B cell (primary cell): ENCODE data around the gene AMBRA1. TPM values are rescaled to one million over a fixed set of nuclear protein-coding genes. Genes with fewer than 3 reads are reported as not detected.

Experiments used
- ATAC-seq: fragments of 200-7000 bp; cut with Tn5 transposase; one replicate; pipeline ENCODE4 v1.10.0; 2021; ENCODE audit warnings: low read depth, mild to moderate bottlenecking, moderate number of reproducible peaks, moderate library complexity
- CTCF ChIA-PET: fragments of 350-600 bp; sonication (Branson Sonifier 250); formaldehyde crosslinking; loops from one replicate; lab custom pipeline; 2021; ENCODE audit warnings: antibody characterized with exemption, inconsistent platforms; lab: Charles Lee
- POLR2A ChIA-PET: fragments of 350-600 bp; sonication (Branson Sonifier 250); formaldehyde crosslinking; loops from one replicate; lab custom pipeline; 2021; ENCODE audit warnings: antibody characterized with exemption; lab: Charles Lee
- DNase-seq: peaks from one replicate; pipeline ENCODE4 v3.0.0; 2013
- H2AFZ ChIP-seq: 2 replicates; pipeline ENCODE4 v1.6.1; 2012; ENCODE audit warnings: mild to moderate bottlenecking, low read depth, low read length; ENCODE audit not compliant: insufficient read depth, poor library complexity, severe bottlenecking
- H3K27ac ChIP-seq, 2 donors: 1 replicate in 1 of 2; 2 replicates in 1 of 2; pipeline ENCODE4 v1.5.1; 2012 to 2013; ENCODE audit warnings: low read length in 2 of 2, mild to moderate bottlenecking in 2 of 2, moderate library complexity in 1 of 2
- H3K27me3 ChIP-seq, 4 experiments: fragments of 200-600 bp in 1 of 4; sonication (generic) in 1 of 4; replicated peaks in 1 of 4; 1 replicate in 2 of 4; 2 replicates in 2 of 4; pipeline versions ENCODE4 v1.6.1 to v1.7.0; 2013 to 2016; ENCODE audit warnings: low read length in 3 of 4, mild to moderate bottlenecking in 2 of 4, mixed read lengths in 1 of 4, moderate library complexity in 1 of 4; ENCODE audit not compliant: insufficient read depth in 4 of 4, control insufficient read depth in 3 of 4; ENCODE audit errors: control extremely low read depth in 1 of 4
- H3K36me3 ChIP-seq, 2 experiments: replicated peaks in 1 of 2; 1 replicate in 1 of 2; 2 replicates in 1 of 2; pipeline versions ENCODE4 v1.6.1 to v1.7.1; 2013; ENCODE audit warnings: low read length in 1 of 2; ENCODE audit not compliant: insufficient read depth in 2 of 2, control insufficient read depth in 1 of 2; ENCODE audit errors: control extremely low read depth in 1 of 2, extremely low read depth in 1 of 2
- H3K4me1 ChIP-seq, 2 donors: fragments of 200-600 bp in 1 of 2; sonication (generic) in 1 of 2; 1 replicate in 1 of 2; 2 replicates in 1 of 2; pipeline versions ENCODE4 v1.5.1 to v1.6.1; 2013 to 2017; ENCODE audit warnings: low read length in 2 of 2; ENCODE audit not compliant: control insufficient read depth in 2 of 2, insufficient read depth in 2 of 2
- H3K4me2 ChIP-seq: replicated peaks from 2 replicates; pipeline ENCODE3; 2012; ENCODE audit warnings: mild to moderate bottlenecking, low read depth, low read length; ENCODE audit not compliant: poor library complexity, severe bottlenecking
- H3K4me3 ChIP-seq, 5 experiments: fragments of 200-600 bp in 1 of 5; sonication (generic) in 1 of 5; 1 replicate in 3 of 5; 2 replicates in 2 of 5; pipeline versions ENCODE4 v1.5.1 to v1.7.0; 2011 to 2016; ENCODE audit warnings: low read length in 4 of 5, mild to moderate bottlenecking in 4 of 5, low read depth in 2 of 5, control low read depth in 1 of 5, moderate library complexity in 1 of 5; ENCODE audit not compliant: insufficient read depth in 1 of 5; ENCODE audit errors: control extremely low read depth in 1 of 5, extremely low read depth in 1 of 5
- H3K79me2 ChIP-seq: fragments of 200-600 bp; sonication (generic); one replicate; pipeline ENCODE4 v1.6.0; 2016; ENCODE audit warnings: low read length; ENCODE audit not compliant: control insufficient read depth, insufficient read depth
- H3K9ac ChIP-seq: fragments of 200-600 bp; sonication (generic); 2 replicates; pipeline ENCODE4 v1.6.1; 2017; ENCODE audit warnings: mild to moderate bottlenecking, low read length, moderate library complexity
- H3K9me3 ChIP-seq, 3 donors: one replicate each; pipeline versions ENCODE4 v1.6.1 to v1.7.1; 2013; ENCODE audit warnings: low read length in 2 of 3; ENCODE audit not compliant: control insufficient read depth in 2 of 3, insufficient read depth in 1 of 3; ENCODE audit errors: control extremely low read depth in 1 of 3
- H4K20me1 ChIP-seq: 2 replicates; pipeline ENCODE4 v1.6.0; 2012; ENCODE audit warnings: mild to moderate bottlenecking, low read length; ENCODE audit not compliant: insufficient read depth, control insufficient read depth, poor library complexity, severe bottlenecking
- H3K27ac Mint-ChIP-seq: one replicate; pipeline ENCODE4 v1.8.0; 2021; ENCODE audit warnings: mixed read lengths
- H3K27me3 Mint-ChIP-seq: one replicate; pipeline ENCODE4 v1.8.0; 2021; ENCODE audit warnings: mixed read lengths
- H3K4me1 Mint-ChIP-seq: one replicate; pipeline ENCODE4 v1.8.0; 2021; ENCODE audit warnings: mixed read lengths
- H3K4me3 Mint-ChIP-seq: one replicate; pipeline ENCODE4 v1.8.0; 2021; ENCODE audit warnings: mixed read lengths
- H3K9me3 Mint-ChIP-seq: one replicate; pipeline ENCODE4 v1.8.0; 2022; ENCODE audit warnings: mixed read lengths; ENCODE audit not compliant: insufficient read depth
- EZH2 ChIP-seq: IDR thresholded peaks from 2 replicates; pipeline ENCODE4 v1.6.1; 2012; ENCODE audit warnings: borderline replicate concordance, low read depth, mild to moderate bottlenecking, moderate library complexity, low read length; ENCODE audit not compliant: insufficient read depth, poor library complexity, severe bottlenecking
- WGBS: methylation state at CpG from one replicate; pipeline ENCODE4 v1.1.5; 2013; ENCODE audit warnings: missing lambda C conversion rate; ENCODE audit not compliant: insufficient coverage; 5-methylcytosine and 5-hydroxymethylcytosine counted together
- intact Hi-C: fragments of 100-400 bp; cut with micrococcal nuclease; formaldehyde crosslinking; loops from one replicate; pipeline ENCODE4 v1.10.0; 2022
- polyA plus RNA-seq: library from polyadenylated mRNA; depleted of rRNA; stranded (reverse); fragments of >200 nt; gene quantifications from 2 replicates; pipeline ENCODE4 v1.2.3, GENCODE V29; 2012
- total RNA-seq, 2 donors: library from RNA; stranded (reverse); fragments of 120-200 nt in 1 of 2; gene quantifications; 1 replicate in 1 of 2; 2 replicates in 1 of 2; pipeline versions ENCODE4 v1.2.3 to v1.2.4, GENCODE V29; 2013 to 2022
- TF ChIP-seq, protein P1 (sequence below): fragments of 200-600 bp; IDR thresholded peaks from one replicate; pipeline ENCODE4 v1.8.0; 2022; ENCODE audit warnings: antibody characterized with exemption, mild to moderate bottlenecking

Gene AMBRA1
- total and polyA plus RNA-seq, 2 donors (not counting 1 experiment from before 2014, with no cell fraction given), result 13.8 to 36.1 TPM

DNA sequence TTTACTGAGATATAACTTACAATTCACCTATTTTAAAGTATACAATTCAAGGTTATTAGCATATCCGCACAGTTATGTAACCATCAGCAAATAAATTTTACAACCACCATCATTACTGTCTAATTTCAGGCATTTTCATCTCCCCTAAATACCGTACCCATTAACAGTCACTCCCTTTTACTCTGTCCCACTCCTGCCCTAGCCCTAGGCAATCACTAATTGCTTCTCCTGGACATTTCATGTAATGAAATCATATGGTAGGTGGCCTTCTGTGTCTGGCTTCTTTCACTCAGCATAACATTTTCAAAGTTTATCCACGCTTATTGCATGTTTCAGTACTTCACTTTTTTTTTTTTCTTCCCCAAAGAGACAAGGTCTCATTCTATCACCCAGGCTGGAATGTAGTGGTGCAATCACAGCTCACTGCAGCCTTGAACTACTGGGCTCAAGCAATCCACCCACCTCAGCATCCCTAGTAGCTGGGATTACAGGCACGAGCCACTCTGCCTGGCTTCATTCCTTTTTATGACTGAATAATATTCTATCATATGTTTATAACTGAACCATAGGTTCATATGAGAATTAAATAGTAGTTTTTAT, 140.8 kb downstream of the AMBRA1 start:
- no peaks in the 10 kb centered on the region for H3K4me1 ChIP-seq
- POLR2A ChIA-PET, result no interaction called here
- no peak overlapping the region for H3K9ac ChIP-seq
- H3K27ac ChIP-seq, result no peak overlapping the region
- ATAC-seq, result no peak
- 100% methylated on average over 3 of the region's 4 CpGs for WGBS
- H3K4me3 ChIP-seq, result no peak overlapping the region
- H2AFZ ChIP-seq, result no peak overlapping the region
- no peaks in the 10 kb centered on the region for H3K9me3 ChIP-seq
- H3K4me3 Mint-ChIP-seq, result no peak overlapping the region
- no peaks in the 10 kb centered on the region for H3K27me3 ChIP-seq
- no peak for TF ChIP-seq EZH2
- TF ChIP-seq, protein P1, sequence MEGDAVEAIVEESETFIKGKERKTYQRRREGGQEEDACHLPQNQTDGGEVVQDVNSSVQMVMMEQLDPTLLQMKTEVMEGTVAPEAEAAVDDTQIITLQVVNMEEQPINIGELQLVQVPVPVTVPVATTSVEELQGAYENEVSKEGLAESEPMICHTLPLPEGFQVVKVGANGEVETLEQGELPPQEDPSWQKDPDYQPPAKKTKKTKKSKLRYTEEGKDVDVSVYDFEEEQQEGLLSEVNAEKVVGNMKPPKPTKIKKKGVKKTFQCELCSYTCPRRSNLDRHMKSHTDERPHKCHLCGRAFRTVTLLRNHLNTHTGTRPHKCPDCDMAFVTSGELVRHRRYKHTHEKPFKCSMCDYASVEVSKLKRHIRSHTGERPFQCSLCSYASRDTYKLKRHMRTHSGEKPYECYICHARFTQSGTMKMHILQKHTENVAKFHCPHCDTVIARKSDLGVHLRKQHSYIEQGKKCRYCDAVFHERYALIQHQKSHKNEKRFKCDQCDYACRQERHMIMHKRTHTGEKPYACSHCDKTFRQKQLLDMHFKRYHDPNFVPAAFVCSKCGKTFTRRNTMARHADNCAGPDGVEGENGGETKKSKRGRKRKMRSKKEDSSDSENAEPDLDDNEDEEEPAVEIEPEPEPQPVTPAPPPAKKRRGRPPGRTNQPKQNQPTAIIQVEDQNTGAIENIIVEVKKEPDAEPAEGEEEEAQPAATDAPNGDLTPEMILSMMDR, result no peak
- H4K20me1 ChIP-seq, result peaks cover 20% of the 10 kb centered on the region
- CTCF ChIA-PET, result no interaction called here
- H3K79me2 ChIP-seq, result peaks cover 8% of the 10 kb centered on the region
- no peaks in the 10 kb centered on the region for H3K9me3 Mint-ChIP-seq
- H3K27ac Mint-ChIP-seq, result no peak overlapping the region
- intact Hi-C loops, result no loop called here
- no peaks in the 10 kb centered on the region for H3K27me3 Mint-ChIP-seq
- H3K4me1 Mint-ChIP-seq, result peaks cover 16% of the 10 kb centered on the region
- DNase-seq, result no peak
- H3K36me3 ChIP-seq, result peaks cover 5% of the 10 kb centered on the region in 2 experiments
- no peak overlapping the region for H3K4me2 ChIP-seq

DNA sequence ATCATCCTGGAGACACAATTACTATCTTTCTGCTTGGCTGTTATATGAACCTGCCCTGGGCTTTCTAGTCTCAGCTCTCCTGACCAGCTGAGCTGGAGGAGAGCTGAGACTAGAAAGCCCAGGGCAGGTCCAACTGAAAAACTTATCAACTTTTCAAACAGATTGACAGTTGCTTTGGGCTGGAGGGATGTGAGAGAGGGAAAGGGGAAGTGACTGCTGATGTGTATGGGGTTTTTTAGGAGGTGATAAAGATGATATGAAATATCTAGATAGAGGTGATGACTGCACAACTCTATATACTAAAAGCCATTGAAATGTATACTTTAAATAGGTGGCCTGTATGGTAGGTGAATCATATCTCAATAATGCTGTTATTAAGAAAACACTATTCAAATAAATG, 142.1 kb downstream of the AMBRA1 start:
- ATAC-seq (no peak), DNase-seq (no peak)
- peaks cover 8% of the 10 kb centered on the region for H3K79me2 ChIP-seq
- no peak overlapping the region for H3K9ac ChIP-seq
- H3K27me3 Mint-ChIP-seq, result no peaks in the 10 kb centered on the region
- H3K4me2 ChIP-seq, result no peak overlapping the region
- H3K9me3 Mint-ChIP-seq, result no peaks in the 10 kb centered on the region
- no peak overlapping the region for H3K27ac ChIP-seq
- peaks cover 18% of the 10 kb centered on the region for H3K4me1 Mint-ChIP-seq
- no peaks in the 10 kb centered on the region for H3K9me3 ChIP-seq
- H3K36me3 ChIP-seq, result peaks cover 5% of the 10 kb centered on the region in 2 experiments
- no peaks in the 10 kb centered on the region for H3K27me3 ChIP-seq
- H2AFZ ChIP-seq, result no peak overlapping the region
- no peak for TF ChIP-seq EZH2
- no peak overlapping the region for H3K4me3 ChIP-seq
- H4K20me1 ChIP-seq, result peaks cover 21% of the 10 kb centered on the region
- no peak overlapping the region for H3K27ac Mint-ChIP-seq
- no peaks in the 10 kb centered on the region for H3K4me1 ChIP-seq
- POLR2A ChIA-PET, result interaction anchor here (0.5 kb wide), 1 partner anchor 65 kb away, joined by 6 read pairs; no protein-coding TSS in a partner anchor
- intact Hi-C loops, result no loop called here
- CTCF ChIA-PET, result interaction anchor here (0.6 kb wide), 1 partner anchor 18 kb away, joined by 3 read pairs; no protein-coding TSS in a partner anchor
- H3K4me3 Mint-ChIP-seq, result no peak overlapping the region
